HCT116 (cell line): ENCODE measurements around the gene RBM4B. TPM values are rescaled to one million over a fixed set of nuclear protein-coding genes. Genes with fewer than 3 reads are reported as not detected.

Experiments
- ATAC-seq: fragments of 200-7000 bp; cut with Tn5 transposase; 2 replicates; pipeline ENCODE4 v1.9.1; 2020; ENCODE audit warnings: mild to moderate bottlenecking, moderate library complexity
- BruUV-seq: library from RNA; stranded (reverse); fragments of 400-500 nt; replicated peaks from 2 replicates; lab custom pipeline; 2021; lab: Mats Ljungman, UMichigan
- CTCF ChIA-PET: fragments of 300-600 bp; sonication (Branson Sonifier 250); formaldehyde crosslinking; loops from one replicate; lab custom pipeline; 2021; ENCODE audit warnings: antibody characterized with exemption; lab: Charles Lee
- POLR2A ChIA-PET: fragments of 300-600, 350-600 bp; sonication (Branson Sonifier 250); formaldehyde crosslinking; loops from one replicate; lab custom pipeline; 2021; ENCODE audit warnings: antibody characterized with exemption; lab: Charles Lee
- RAD21 ChIA-PET, 2 experiments: fragments of 300-600 bp; sonication (Branson Sonifier 250); formaldehyde crosslinking; loops; one replicate each; lab custom pipeline; 2023; ENCODE audit warnings: low total read pairs in 2 of 2; ENCODE audit not compliant: uncharacterized antibody in 2 of 2, unreplicated experiment in 2 of 2, low non-redundant PET in 1 of 2; lab: Charles Lee
- DNase-seq: peaks from one replicate; pipeline ENCODE4 v3.0.0-alpha.2; 2010; ENCODE audit warnings: low read depth, low spot score
- H2AFZ ChIP-seq: fragments of 200-600 bp; shearing (Covaris generic), sonication (generic); 2 replicates; pipeline ENCODE4 v1.6.1; 2017; ENCODE audit warnings: low read depth, mixed run types, mixed read lengths, antibody characterized with exemption, low read length; ENCODE audit not compliant: poor library complexity, severe bottlenecking
- H3K27ac ChIP-seq: 2 replicates; pipeline ENCODE4 v1.5.1; 2012; ENCODE audit warnings: low read depth, low read length
- H3K27me3 ChIP-seq: fragments of 200-600 bp; sonication (generic); 2 replicates; pipeline ENCODE4 v1.6.1; 2016; ENCODE audit warnings: mixed run types, low read length, mixed read lengths; ENCODE audit not compliant: insufficient read depth
- H3K36me3 ChIP-seq, 2 experiments: fragments of 200-500 bp in 1 of 2; fragments of 200-600 bp in 1 of 2; sonication (Bioruptor generic) in 1 of 2; sonication (generic) in 1 of 2; 2 replicates each; pipeline versions ENCODE4 v1.5.1 to v1.6.1; 2014 to 2016; ENCODE audit warnings: low read length in 2 of 2, inconsistent platforms in 1 of 2, mixed read lengths in 1 of 2, mixed run types in 1 of 2; ENCODE audit not compliant: insufficient read depth in 2 of 2, control insufficient read depth in 1 of 2
- H3K4me1 ChIP-seq, 2 experiments: fragments of 200-600 bp in 1 of 2; sonication (generic) in 1 of 2; 2 replicates each; pipeline versions ENCODE4 v1.5.1 to v1.6.1; 2012 to 2017; ENCODE audit warnings: low read length in 2 of 2, inconsistent platforms in 1 of 2, mild to moderate bottlenecking in 1 of 2, mixed read lengths in 1 of 2, mixed run types in 1 of 2, moderate library complexity in 1 of 2; ENCODE audit not compliant: insufficient read depth in 2 of 2, control insufficient read depth in 1 of 2
- H3K4me2 ChIP-seq: fragments of 200-600 bp; sonication (generic); 2 replicates; pipeline ENCODE4 v1.6.1; 2017; ENCODE audit warnings: mixed run types, low read length, mixed read lengths
- H3K4me3 ChIP-seq, 2 experiments: fragments of 200-600 bp in 1 of 2; sonication (generic) in 1 of 2; replicated peaks in 1 of 2; 2 replicates each; pipeline ENCODE4 v1.5.1; 2011 to 2016; ENCODE audit warnings: low read length in 2 of 2, control low read depth in 1 of 2, low read depth in 1 of 2, mild to moderate bottlenecking in 1 of 2, mixed read lengths in 1 of 2, mixed run types in 1 of 2
- H3K79me2 ChIP-seq: fragments of 200-600 bp; sonication (generic); 2 replicates; pipeline ENCODE4 v1.6.1; 2017; ENCODE audit warnings: mild to moderate bottlenecking, mixed run types, low read length, moderate library complexity, mixed read lengths; ENCODE audit not compliant: insufficient read depth
- H3K9ac ChIP-seq: fragments of 200-600 bp; sonication (generic); 2 replicates; pipeline ENCODE4 v1.6.1; 2016; ENCODE audit warnings: low read length, mixed read lengths
- H3K9me2 ChIP-seq: fragments of 200-600 bp; sonication (generic), shearing (Covaris generic); 2 replicates; pipeline ENCODE4 v1.6.1; 2017; ENCODE audit warnings: mixed run types, mild to moderate bottlenecking, moderate library complexity; ENCODE audit not compliant: insufficient read depth
- H3K9me3 ChIP-seq, 2 experiments: fragments of 200-500 bp in 1 of 2; fragments of 200-600 bp in 1 of 2; sonication (Bioruptor generic) in 1 of 2; sonication (generic) in 1 of 2; 2 replicates each; pipeline ENCODE4 v1.6.1; 2014 to 2017; ENCODE audit warnings: low read length in 2 of 2, mixed read lengths in 2 of 2, inconsistent platforms in 1 of 2, low read depth in 1 of 2, mild to moderate bottlenecking in 1 of 2, mixed run types in 1 of 2, moderate library complexity in 1 of 2; ENCODE audit not compliant: control insufficient read depth in 1 of 2, insufficient read depth in 1 of 2
- H4K20me1 ChIP-seq: fragments of 200-600 bp; sonication (generic), shearing (Covaris generic); 2 replicates; pipeline ENCODE4 v1.6.1; 2017; ENCODE audit warnings: mixed run types, mild to moderate bottlenecking, moderate library complexity; ENCODE audit not compliant: insufficient read depth
- CBX3 ChIP-seq: IDR thresholded peaks from 2 replicates; pipeline ENCODE4 v1.6.1; 2012; ENCODE audit warnings: low read depth
- EGR1 ChIP-seq: IDR thresholded peaks from 2 replicates; pipeline ENCODE4 v1.6.1; 2012; ENCODE audit warnings: low read depth
- ELF1 ChIP-seq: IDR thresholded peaks from 2 replicates; pipeline ENCODE4 v1.6.1; 2012; ENCODE audit warnings: low read depth, borderline replicate concordance
- EZH2 ChIP-seq: fragments of 200-600 bp; sonication (generic); IDR thresholded peaks from 2 replicates; pipeline ENCODE4 v1.6.1; 2017; ENCODE audit warnings: antibody characterized with exemption, mixed run types
- FOSL1 ChIP-seq: IDR thresholded peaks from 2 replicates; pipeline ENCODE4 v1.6.1; 2012; ENCODE audit warnings: low read depth
- MAX ChIP-seq: IDR thresholded peaks from 2 replicates; pipeline ENCODE4 v1.6.1; 2012
- POLR2AphosphoS5 ChIP-seq: IDR thresholded peaks from 2 replicates; pipeline ENCODE4 v1.6.1; 2011; ENCODE audit warnings: mild to moderate bottlenecking, low read depth, low read length, moderate library complexity
- RAD21 ChIP-seq: IDR thresholded peaks from 2 replicates; pipeline ENCODE4 v1.6.1; 2012; ENCODE audit warnings: low read depth, mild to moderate bottlenecking
- SRF ChIP-seq: IDR thresholded peaks from 2 replicates; pipeline ENCODE4 v1.6.1; 2012; ENCODE audit warnings: low read depth
- YY1 ChIP-seq: IDR thresholded peaks from 2 replicates; pipeline ENCODE4 v1.6.1; 2011; ENCODE audit warnings: low read length, low read depth, moderate library complexity, mild to moderate bottlenecking; ENCODE audit not compliant: insufficient replicate concordance; ENCODE audit errors: extremely low read depth
- ZBTB33 ChIP-seq: IDR thresholded peaks from 2 replicates; pipeline ENCODE4 v1.6.1; 2011; ENCODE audit warnings: mild to moderate bottlenecking, low read length, moderate library complexity; ENCODE audit not compliant: insufficient replicate concordance; ENCODE audit errors: extremely low read depth
- ZFX ChIP-seq: fragments of 450-650 bp; IDR thresholded peaks from 2 replicates; pipeline ENCODE4 v1.6.1; 2017
- ZNF274 ChIP-seq: fragments of 200-500 bp; sonication (Bioruptor generic); IDR thresholded peaks from 2 replicates; pipeline ENCODE4 v1.6.1; 2014; ENCODE audit warnings: mild to moderate bottlenecking, low read depth, low read length, inconsistent platforms
- intact Hi-C: fragments of 100-400 bp; cut with micrococcal nuclease; formaldehyde crosslinking; loops from 2 replicates; pipeline ENCODE4 v1.10.0; 2022
- total RNA-seq: library from RNA; stranded (reverse); gene quantifications from one replicate; pipeline ENCODE4 v1.2.1, GENCODE V29; 2021; ENCODE audit not compliant: unreplicated experiment

Gene RBM4B
- total RNA-seq, 1 experiment from 2014 or later: 18.1 TPM

GRCh38 chr11:66617155-66617834 lies 60.4 kb downstream of the RBM4B start:
- ChIA-PET POLR2A (interaction anchor here (1.2 to 2.1 kb wide), 5 partner anchors 10 to 61 kb away, joined by 3 to 36 read pairs (median 7); partner anchors contain the start of genes RBM4 and RBM4B), CTCF (interaction anchor here (1.0 to 1.1 kb wide), 2 partner anchors 21 to 61 kb away, joined by 4 read pairs; partner anchors contain the start of genes RBM4 and RBM4B)
- no peak overlapping the region for H2AFZ ChIP-seq
- TF ChIP-seq EGR1 (0 out of 2 replicates have a peak, but pooled peaks have one; percentile 12), FOSL1 (no peak)
- TF ChIP-seq, all 23 proteins: peak for 1
- no peaks in the 10 kb centered on the region for H3K9me3 ChIP-seq
- RAD21 ChIA-PET: no interaction called here
- H3K9ac ChIP-seq: peak overlapping the region; percentile 99
- ATAC-seq (no peak; the same call in 1 of the 2 replicates), DNase-seq (no peak)
- no peaks in the 10 kb centered on the region for H3K27me3 ChIP-seq
- intact Hi-C loops: no loop called here
- peak overlapping the region; percentile 93 for H3K27ac ChIP-seq
- peaks cover 6 to 45% of the 10 kb centered on the region in 2 experiments; a peak in 3 of 4 replicates for H3K4me1 ChIP-seq
- peak overlapping the region; percentile 93 for H3K4me2 ChIP-seq
- peaks cover 48% of the 10 kb centered on the region for H4K20me1 ChIP-seq
- peaks cover 19 to 34% of the 10 kb centered on the region in 2 experiments for H3K36me3 ChIP-seq
- H3K79me2 ChIP-seq: peaks cover 67% of the 10 kb centered on the region
- H3K9me2 ChIP-seq: no peaks in the 10 kb centered on the region
- peak overlapping the region; percentile 85 to 97 for H3K4me3 ChIP-seq
- no TSS peak for BruUV-seq

GRCh38 chr11:66616379-66617154 lies 61.1 kb downstream of the RBM4B start, which contains the start of gene RBM14:
TSS of gene RBM14 (plus strand) at chr11:66616630. CDS start at chr11:66616721, 91 bp downstream.
- H3K4me2 ChIP-seq: peak within 1 kb of the TSS; percentile 93
- DNase-seq (peak; percentile 98), ATAC-seq (peak; percentile 96)
- no peaks in the 10 kb centered on the region for H3K27me3 ChIP-seq
- no peaks in the 10 kb centered on the region for H3K9me2 ChIP-seq
- peaks cover 60% of the 10 kb centered on the region for H3K79me2 ChIP-seq
- CTCF ChIA-PET: interaction anchor here (0.6 to 1.1 kb wide), 4 partner anchors 22 to 230 kb away, joined by 3 to 4 read pairs (median 4); partner anchors contain the start of genes RBM4 and RBM4B
- H3K9ac ChIP-seq: peak within 1 kb of the TSS; percentile 99
- peaks cover 13 to 30% of the 10 kb centered on the region in 2 experiments for H3K36me3 ChIP-seq
- no peak within 1 kb of the TSS for H2AFZ ChIP-seq
- peaks cover 8 to 45% of the 10 kb centered on the region in 2 experiments; a peak in 3 of 4 replicates for H3K4me1 ChIP-seq
- no peaks in the 10 kb centered on the region for H3K9me3 ChIP-seq
- peak within 1 kb of the TSS; percentile 85 to 97 for H3K4me3 ChIP-seq
- POLR2A ChIA-PET: interaction anchor here (0.6 to 2.1 kb wide), 10 partner anchors 8 to 136 kb away, joined by 3 to 36 read pairs (median 4); partner anchors contain the start of genes DPP3, RBM4 and RBM4B
- RAD21 ChIA-PET: no interaction called here
- BruUV-seq: TSS peak; percentile 44
- H3K27ac ChIP-seq: peak within 1 kb of the TSS; percentile 93
- intact Hi-C loops: loop anchor here (1.0 kb wide), 1 partner anchor 23 kb away; no protein-coding TSS in a partner anchor
- peaks cover 40% of the 10 kb centered on the region for H4K20me1 ChIP-seq
- peak; percentile 80 for TF ChIP-seq YY1
- TF ChIP-seq EZH2: no peak
- peak; percentile 95 for TF ChIP-seq POLR2AphosphoS5
- no peak for TF ChIP-seq ZBTB33
- no peak for TF ChIP-seq ZNF274
- TF ChIP-seq ZFX: peak; percentile 88
- TF ChIP-seq ELF1: no peak
- peak; percentile 34; the same call in 1 of the 2 replicates for TF ChIP-seq CBX3
- peak; percentile 88 for TF ChIP-seq MAX
- no peak for TF ChIP-seq SRF
- no peak for TF ChIP-seq RAD21
